OCI-LY7 (cell line): ENCODE results near the gene GPR137C.

Experiments
- EZH2phosphoT487 ChIP-seq: fragments of 200-600 bp; sonication (generic); IDR thresholded peaks from 2 replicates; pipeline ENCODE4 v1.6.1; 2018; ENCODE audit warnings: low read depth, borderline replicate concordance, mild to moderate bottlenecking, mixed run types, antibody characterized with exemption, low read length, moderate library complexity, mixed read lengths
- TF ChIP-seq, protein P1 (sequence below): fragments of 200-600 bp; sonication (generic); conservative IDR thresholded peaks from 2 replicates; pipeline ENCODE4 v1.5.1; 2014; ENCODE audit warnings: mild to moderate bottlenecking, antibody characterized with exemption, low read length, moderate library complexity, mixed read lengths

DNA sequence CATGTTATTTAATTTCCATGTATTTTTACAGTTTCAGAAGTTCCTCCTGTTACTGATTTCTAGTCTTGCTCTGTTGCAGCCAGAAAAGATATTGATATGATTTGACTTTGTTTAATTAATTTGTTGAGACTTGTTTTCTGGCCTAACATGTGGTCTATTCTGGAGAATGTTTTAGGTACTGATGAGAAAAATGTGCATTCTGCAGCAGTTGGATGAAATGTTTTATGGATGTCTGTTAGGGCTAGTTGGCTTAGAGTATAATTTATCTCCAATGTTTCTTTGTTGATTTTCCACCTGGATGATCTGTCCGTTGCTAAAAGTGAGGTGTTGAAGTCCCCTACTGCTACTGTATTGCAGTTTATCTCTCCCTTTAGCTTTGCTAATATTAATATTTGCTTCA lies 54.4 kb downstream of the GPR137C start:
- TF ChIP-seq, protein P1, sequence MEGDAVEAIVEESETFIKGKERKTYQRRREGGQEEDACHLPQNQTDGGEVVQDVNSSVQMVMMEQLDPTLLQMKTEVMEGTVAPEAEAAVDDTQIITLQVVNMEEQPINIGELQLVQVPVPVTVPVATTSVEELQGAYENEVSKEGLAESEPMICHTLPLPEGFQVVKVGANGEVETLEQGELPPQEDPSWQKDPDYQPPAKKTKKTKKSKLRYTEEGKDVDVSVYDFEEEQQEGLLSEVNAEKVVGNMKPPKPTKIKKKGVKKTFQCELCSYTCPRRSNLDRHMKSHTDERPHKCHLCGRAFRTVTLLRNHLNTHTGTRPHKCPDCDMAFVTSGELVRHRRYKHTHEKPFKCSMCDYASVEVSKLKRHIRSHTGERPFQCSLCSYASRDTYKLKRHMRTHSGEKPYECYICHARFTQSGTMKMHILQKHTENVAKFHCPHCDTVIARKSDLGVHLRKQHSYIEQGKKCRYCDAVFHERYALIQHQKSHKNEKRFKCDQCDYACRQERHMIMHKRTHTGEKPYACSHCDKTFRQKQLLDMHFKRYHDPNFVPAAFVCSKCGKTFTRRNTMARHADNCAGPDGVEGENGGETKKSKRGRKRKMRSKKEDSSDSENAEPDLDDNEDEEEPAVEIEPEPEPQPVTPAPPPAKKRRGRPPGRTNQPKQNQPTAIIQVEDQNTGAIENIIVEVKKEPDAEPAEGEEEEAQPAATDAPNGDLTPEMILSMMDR: no peak
- TF ChIP-seq EZH2phosphoT487: no peak
